HG03439 (cell line): ENCODE data around the gene HSPA12B.

ENCODE experiments used
- ATAC-seq: cut with Tn5 transposase; IDR thresholded peaks from one replicate; pipeline ENCODE4 v1.9.1; 2021; ENCODE audit warnings: mild to moderate bottlenecking, moderate library complexity; ENCODE audit not compliant: unreplicated experiment

HSPA12B gene

DNA sequence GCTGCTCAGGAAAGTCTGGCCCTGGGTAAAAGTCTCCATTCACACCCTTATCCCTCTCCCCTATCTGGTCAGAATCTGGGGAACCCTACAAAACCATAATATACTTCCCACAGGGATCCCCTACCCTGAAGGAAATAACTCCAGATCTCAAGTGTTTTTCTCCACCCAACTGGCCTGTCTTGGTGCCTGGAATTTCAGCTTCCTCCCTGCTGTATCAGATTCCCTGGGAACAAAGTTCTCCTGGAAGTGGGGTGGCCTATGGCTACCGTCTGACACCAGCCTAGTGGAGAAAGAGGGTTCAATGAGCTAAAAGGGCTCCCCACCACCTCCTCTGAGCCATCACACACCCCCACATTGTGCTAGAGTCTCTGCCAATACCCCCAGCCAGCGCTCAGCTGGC is 15.0 kb downstream of the HSPA12B start:
- no peak for ATAC-seq

DNA sequence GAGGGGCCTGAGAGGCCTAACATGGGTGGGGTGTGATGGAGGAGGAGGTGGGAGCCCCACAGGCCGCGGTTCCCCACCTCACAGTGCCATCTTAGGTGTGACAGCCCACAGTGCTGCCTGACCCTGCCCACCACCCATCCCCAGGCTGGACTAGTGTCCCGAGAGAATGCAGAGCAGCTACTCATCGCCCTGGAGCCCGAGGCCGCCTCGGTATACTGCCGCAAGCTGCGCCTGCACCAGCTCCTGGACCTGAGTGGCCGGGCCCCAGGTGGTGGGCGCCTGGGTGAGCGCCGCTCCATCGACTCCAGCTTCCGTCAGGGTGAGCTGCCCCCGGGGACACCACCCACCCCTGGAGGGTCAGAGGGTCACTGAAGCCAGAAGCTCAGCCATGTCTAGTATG is 15.6 kb downstream of the HSPA12B start:
- no peak for ATAC-seq

DNA sequence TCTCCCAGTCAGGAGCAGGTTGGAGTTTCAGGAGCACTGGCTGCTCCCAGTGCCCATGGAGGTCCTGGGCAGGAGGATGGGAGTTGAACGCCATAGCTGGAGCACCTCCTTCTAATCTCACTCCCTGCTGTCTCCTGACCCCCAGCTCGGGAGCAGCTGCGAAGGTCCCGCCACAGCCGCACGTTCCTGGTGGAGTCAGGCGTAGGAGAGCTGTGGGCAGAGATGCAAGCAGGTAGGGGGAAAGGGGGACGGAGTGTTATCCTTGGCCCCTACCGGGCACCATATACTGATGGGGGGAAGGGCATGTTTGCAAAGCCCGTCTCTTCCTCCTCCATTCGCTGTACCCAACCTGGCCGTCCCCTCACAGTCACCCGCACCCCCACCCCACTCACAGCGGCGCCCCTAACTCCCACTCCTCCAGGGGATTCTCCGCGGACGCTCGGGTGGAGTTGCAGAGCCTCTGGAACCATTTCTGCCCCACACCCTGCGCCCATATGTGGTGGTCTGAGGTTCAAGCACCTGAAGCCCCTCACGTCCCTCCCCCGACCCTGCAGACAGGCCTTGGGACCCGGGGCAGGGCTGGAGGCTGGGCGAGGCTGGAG is 16.7 kb downstream of the HSPA12B start:
- ATAC-seq = no peak

DNA sequence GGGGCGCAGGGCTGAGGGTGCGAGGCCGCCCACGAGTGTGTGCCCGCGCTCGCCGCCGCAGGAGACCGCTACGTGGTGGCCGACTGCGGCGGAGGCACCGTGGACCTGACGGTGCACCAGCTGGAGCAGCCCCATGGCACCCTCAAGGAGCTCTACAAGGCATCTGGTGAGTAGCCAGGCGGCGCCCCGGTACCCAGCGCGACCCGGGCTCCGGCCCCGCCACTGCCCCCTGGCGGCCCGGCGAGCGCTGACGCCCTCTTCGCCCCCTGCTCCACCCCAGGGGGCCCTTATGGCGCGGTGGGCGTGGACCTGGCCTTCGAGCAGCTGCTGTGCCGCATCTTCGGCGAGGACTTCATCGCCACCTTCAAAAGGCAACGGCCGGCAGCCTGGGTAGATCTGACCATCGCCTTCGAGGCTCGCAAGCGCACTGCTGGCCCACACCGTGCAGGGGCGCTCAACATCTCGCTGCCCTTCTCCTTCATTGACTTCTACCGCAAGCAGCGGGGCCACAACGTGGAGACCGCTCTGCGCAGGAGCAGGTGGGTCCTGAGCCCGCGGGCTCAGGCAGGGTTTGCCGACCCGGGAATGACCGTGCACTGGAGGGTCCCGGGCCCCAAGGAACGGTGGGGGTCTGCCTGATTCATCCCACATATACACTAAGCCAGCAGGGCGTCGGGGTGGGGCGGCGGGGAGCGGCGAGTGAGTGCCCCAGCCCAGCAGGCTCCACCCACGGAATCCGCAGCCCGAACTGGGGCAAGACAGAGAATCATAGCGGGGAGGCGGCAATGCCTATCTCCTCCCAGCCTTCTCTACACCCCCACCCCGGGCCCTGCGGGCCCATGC is 17.4 kb downstream of the HSPA12B start:
- no peak for ATAC-seq

DNA sequence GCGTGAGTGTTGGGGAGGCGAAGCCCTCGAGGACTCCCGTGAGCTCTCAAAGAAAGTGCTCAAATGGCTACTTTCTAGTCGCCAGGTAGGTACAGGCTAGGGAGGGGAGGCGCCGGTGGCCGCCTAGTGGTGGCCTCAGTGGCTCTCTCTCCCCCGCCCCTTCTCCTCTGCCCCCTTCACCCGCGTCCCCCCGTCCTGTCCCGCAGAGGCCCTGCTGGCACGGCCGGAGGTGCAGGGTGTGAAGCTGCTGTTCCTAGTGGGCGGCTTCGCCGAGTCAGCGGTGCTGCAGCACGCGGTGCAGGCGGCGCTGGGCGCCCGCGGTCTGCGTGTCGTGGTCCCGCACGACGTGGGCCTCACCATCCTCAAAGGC is 18.8 kb downstream of the HSPA12B start:
- no peak for ATAC-seq

DNA sequence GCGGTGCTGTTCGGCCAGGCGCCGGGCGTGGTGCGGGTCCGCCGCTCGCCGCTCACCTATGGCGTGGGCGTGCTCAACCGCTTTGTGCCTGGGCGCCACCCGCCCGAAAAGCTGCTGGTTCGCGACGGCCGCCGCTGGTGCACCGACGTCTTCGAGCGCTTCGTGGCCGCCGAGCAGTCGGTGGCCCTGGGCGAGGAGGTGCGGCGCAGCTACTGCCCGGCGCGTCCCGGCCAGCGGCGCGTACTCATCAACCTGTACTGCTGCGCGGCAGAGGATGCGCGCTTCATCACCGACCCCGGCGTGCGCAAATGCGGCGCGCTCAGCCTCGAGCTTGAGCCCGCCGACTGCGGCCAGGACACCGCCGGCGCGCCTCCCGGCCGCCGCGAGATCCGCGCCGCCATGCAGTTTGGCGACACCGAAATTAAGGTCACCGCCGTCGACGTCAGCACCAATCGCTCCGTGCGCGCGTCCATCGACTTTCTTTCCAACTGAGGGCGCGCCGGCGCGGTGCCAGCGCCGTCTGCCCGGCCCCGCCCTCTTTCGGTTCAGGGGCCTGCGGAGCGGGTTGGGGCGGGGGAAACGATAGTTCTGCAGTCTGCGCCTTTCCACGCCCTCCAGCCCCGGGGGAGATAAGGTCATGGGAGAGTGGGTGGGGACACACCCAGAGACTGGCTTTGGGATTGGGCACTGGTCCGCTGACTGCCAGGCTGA is 19.3 kb downstream of the HSPA12B start:
- no peak for ATAC-seq

DNA sequence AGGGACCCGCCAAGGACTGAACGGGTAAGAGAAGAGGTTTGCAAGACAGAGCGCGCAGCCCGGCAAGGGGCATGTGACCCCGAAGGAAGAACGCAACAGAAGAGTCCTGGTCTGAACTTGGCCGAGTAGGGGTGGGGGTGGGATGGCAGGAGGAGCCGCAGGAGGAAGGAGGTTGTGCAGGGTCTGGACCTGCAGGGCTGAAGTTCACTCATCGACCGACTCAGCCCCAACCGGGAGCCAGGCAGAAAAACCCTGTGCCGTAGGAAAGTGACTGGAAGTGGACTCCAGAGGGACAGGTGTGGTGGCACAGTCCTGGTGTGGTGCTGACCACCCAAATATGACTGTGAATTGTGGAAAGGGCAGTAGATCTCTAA is 19.9 kb downstream of the HSPA12B start:
- no peak for ATAC-seq

DNA sequence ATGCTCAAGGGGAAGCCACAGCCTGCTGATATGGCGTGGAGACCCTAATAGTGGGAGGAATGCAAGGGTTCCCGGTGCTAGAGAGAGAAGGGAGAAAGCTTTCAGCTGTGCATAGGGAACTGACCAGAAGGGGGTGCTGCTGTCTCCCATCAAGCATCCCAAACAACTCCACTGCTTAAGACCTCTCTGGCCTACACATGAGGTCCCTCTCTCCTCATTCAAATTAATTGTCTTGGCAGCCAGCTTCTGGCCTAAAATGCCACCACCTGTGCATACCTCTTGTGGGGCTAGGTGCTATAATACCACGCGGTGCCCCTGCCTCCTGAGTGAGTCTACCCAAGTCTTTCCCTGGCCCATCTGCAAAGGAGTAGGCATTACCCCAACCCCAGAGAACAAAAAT is 20.6 kb downstream of the HSPA12B start:
- no peak for ATAC-seq

DNA sequence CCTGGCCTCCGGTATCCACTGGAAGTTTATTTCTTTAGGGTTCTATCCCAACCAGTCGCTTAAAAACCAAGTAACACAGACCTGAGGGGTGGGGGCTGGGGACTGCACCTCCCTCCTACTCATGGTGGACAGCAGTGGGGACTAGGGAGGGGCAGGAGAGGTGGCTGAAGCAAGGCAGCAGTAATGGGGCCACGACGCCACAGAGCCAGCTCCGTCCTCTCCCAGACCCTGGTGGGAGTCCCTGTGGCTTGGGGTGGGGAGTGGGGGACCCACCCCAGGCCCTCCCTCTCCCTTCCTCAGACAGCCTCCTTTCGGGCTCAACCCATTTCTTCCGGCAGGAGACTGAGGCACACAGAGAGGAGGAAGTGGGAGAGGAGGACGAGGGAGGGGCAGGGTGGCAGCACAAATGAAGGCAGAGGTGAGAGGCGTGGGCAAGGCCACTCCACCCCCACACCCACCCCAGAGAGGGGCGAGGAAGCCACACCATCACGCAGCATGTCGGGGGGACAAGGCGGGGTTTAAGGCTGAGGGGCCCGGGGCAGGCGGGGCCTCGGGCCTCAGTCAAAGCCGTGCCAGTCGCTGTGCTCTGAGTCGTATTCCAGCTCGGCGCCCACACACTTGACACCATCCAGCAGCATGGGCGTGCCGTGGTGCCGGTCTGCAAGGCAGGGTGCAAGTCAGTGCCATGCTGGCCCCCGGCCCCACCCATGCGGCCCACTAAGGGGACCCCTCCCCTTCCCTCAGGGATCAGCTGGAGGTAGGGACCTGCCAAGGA is 21.2 kb downstream of the HSPA12B start:
- ATAC-seq = no peak

DNA sequence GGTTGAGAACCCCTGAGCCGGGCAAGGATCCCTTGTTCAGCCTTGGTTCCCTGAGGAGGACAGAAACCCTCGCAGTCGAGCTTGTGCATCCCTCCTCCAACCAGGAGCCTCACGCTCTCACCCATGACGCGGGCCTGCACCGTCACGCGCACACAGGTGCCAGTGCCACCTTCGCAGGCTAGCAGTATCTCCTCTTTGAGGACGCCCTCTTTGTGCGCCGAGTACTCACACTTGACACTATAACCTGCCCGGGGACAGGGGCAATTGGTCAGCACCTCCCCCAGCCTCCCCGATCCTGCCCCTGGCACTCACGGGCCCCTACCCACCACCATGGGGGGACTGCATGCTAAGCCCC is 21.8 kb downstream of the HSPA12B start:
- ATAC-seq = no peak

DNA sequence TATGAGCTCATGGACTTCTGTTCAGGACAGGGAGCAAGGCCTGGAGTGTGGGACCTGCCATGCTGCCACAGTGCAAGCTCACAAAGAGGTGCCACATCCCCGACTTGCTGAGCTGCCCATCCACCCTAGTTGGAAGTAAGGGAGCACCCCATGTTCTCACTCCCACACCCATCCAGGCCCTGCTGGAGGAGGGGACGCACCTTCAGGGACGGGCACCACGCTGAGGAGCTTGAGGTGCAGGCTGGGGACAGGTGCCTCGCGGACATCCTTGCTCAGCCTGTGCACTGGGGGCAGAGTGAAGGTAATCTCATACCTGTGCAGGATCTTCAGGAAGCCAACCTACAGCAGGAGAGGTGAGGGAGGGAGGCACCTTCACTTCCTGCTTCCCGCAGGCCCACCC is 22.8 kb downstream of the HSPA12B start:
- no peak for ATAC-seq

DNA sequence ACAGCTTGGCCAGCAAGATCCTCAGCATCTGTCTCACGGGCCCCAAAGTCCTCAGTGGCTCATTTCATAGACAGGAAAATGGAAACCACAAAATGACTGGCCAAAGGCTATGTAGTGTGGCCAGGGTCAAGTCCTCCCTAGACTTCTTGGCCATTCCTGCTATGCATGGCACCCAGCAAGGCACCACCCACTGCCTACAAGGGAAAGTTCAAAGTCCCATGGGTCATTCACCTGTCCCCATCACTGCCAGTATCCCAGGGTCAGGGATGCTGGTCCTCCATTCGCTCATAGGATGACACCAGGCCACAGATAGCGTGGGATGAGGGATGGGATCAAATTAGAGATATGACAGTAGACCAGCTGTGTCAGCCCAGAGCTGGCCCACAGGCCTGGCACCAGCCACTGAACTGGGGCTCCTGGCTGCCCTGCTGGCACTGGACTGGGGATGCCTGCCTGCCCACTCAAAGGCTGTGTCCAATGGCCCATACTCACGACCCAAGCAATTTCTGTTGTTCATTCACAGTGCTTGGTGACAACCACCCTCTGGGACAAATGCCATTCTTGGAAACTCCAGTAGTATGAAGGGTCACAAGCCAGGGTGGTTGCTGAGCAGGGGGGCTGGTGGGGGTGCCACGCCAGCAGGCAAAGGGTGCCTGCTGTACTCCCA is 23.5 kb downstream of the HSPA12B start:
- ATAC-seq = no peak

DNA sequence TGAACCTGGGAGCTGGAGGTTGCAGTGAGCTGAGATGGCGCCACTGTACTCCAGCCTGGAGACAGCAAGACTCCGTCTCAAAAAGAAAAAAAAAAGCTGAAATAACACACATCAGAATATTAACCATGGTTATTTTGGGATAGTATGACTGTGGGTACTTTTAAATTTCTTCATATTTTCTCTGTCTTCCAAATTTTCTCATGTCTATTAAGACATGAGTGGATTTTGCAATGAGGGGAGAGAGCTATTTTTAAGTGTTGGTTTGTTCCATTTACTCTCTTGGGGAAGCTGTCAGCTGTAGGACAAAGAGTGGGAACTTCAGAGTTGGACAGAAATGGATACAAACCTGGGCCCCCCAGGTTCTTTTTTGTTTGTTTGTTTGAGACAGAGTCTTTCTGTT is 24.8 kb downstream of the HSPA12B start:
- no peak for ATAC-seq

DNA sequence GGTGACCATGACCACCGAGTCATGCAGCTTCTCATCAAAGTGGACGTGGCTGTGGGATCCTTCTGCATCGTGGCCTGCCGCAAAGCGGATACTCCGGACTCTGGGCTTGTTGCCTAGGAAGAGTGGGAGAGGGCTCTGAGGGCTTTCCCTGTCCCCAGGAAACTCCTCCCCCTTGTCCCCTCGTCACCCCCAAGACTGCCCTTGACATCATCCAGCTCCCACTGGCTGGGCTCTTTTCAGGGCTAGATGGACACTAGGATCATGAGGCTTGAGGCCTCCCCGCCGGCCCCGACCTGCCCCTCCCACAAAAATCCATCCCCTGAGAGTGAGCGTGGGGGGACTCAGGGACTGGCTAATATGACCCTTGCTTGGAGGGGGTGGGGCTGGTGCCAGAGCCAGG is 26.1 kb downstream of the HSPA12B start:
- no peak for ATAC-seq

DNA sequence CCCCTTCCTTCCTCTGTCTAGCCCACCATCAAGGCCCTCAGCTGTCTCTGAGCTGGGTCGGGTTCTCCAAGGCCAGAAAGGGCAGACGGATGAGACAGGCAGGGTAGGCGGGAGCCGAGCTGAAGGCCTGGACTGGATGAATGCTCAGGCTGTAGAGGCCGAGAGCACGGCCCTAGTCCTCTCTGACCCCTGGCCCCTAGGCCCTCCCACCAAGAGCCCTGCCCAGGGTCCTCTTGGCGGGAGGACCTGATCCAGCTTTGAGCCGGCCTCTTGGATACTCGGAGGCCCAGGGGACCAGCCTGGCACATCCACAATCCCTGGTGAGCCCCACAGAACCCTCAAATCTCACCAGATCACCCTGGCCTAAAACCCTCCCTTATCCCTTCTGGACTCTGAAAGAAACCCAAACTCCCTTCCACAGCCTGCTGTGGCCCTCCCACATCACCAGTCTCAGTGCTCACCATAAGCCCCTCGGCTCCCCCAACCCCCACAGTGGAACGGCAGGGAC is 26.9 kb downstream of the HSPA12B start:
- no peak for ATAC-seq

DNA sequence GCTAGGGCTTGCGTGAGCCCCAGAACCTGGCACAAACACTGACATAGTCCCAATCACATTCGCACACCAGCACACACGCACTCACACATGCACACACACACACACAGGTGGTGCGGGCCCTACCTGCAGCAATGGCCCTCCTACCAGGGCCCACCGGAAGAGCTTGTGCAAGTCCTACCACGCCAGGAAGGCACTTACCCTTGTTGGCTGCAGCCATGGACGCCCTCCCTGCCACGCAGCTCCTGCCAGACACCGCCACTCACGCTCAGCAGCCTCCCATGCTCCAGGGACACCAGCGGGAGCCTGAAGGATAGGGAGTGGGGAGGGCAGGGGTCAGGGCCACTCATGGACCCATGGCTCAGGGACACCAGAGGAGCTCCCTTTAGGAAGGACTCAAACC is 27.4 kb downstream of the HSPA12B start:
- no peak for ATAC-seq

DNA sequence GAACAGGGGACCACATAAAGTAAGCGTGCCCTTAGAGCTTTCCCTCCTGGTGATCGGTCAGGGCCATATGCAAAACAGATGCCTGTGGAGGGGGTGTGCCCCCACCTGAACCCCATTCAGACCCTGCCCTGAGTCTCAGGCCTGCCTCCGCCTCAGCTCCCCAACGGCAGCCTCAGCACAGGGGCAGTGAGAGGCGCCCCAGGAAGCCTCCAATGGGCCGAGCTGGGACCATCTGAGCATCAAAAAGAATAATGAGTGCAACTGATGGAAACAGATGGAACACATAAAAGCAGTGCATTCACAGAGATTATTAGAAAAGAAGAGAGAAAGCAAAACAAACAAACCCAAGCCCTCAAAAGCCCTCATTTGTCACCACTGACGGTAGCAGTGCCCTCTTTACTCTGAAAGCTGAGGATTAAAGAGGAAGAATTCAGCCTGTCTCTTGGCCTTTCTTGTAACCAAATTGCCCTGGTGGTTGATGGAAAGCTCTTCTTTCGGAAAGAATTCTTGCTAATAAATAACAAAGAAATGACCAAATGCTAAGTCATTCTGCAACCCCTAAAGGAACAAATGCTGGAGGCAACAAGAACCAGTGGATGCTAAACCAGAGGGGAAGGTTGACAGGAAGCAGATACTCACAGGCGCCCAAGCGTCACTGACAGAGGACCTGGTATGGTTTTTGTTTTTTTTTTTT is 28.3 kb downstream of the HSPA12B start:
- no peak for ATAC-seq

DNA sequence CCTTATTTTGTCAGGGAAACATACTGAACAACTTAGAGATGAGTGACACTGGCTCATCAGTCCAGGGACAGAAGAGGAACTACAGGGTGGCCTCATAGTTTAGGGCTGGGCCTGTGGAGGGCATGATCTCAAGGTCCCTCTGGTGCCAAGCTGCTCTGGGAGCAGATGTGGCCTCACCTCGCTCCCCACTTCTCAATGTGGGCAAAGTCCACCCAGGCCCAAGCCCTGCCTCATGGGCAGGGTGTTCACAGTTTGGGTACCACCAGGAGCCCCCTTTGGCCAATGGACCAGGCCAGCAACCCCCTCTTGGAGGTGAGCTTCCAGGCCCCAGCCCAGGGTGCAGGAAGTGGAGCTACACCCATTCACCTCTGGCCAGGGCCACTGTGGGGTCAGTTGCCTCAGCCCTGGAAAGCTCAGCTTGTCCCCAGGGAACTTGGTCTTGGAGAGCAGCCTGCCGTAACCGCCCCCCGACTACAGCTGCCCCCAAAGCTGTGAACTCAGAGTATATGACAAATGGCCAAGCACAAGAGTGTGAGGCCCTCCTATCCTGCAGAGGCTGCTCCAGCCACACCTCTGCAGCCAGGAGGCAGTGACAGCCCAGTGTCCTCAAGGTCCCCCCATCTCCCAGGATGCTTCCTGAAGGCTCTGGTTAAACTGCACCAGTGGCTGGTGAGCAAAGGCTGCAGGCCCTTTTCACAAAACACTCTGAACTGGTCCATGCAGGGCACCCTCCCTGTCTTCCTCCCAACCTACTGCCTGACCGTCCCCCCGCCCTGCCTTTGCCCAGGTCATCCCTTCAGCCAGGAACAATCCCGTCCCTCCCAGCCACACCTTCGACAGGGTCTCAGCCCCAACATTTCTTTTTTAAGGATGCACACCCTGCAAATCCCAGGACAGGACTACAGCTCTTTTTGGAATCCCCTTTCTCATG is 31.5 kb downstream of the HSPA12B start:
- no peak for ATAC-seq

DNA sequence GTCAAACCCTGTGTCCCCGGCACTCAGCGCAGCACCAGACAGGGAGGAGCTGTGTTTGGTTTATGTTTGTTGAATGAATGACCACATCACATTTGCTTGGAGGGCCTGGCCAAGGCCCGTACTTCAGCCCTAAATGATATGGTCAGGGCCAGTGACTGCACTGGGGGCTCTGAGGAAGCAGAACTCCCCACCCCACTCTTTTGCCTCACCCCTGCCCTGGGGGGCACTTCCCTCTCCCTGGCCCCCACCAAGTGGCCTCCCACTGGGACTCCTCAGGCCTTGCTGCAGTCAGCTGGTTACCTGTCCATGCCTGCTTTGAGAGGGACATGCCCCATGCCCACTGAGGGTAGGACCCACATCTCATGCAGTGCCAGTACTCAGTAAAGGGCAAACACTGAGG is 32.2 kb downstream of the HSPA12B start:
- ATAC-seq = no peak
